MM.1S (cell line): ENCODE results near the gene CKLF.

Experiments
- DNase-seq: peaks from one replicate; pipeline ENCODE4 v3.0.0-alpha.2; 2015
- H2AFZ ChIP-seq: fragments of 300-600 bp; sonication (generic); 2 replicates; pipeline ENCODE4 v1.6.0; 2016; ENCODE audit warnings: antibody characterized with exemption, low read length
- H3F3A ChIP-seq: fragments of 300-600 bp; sonication (generic); 2 replicates; pipeline ENCODE4 v1.6.1; 2016; ENCODE audit warnings: mild to moderate bottlenecking, antibody characterized with exemption, low read length, moderate library complexity, mixed read lengths; ENCODE audit not compliant: insufficient read depth
- H3K27ac ChIP-seq: fragments of 300-600 bp; sonication (generic); 2 replicates; pipeline ENCODE4 v1.5.1; 2016; ENCODE audit warnings: mild to moderate bottlenecking, low read length
- H3K27me3 ChIP-seq: fragments of 300-600 bp; sonication (generic); replicated peaks from 2 replicates; pipeline ENCODE4 v1.6.0; 2016; ENCODE audit warnings: low read length; ENCODE audit not compliant: insufficient read depth
- H3K36me3 ChIP-seq: fragments of 300-600 bp; sonication (generic); replicated peaks from 2 replicates; pipeline ENCODE4 v1.6.1; 2016; ENCODE audit warnings: mild to moderate bottlenecking, low read length, mixed read lengths; ENCODE audit not compliant: insufficient read depth
- H3K4me1 ChIP-seq: fragments of 300-600 bp; sonication (generic); 2 replicates; pipeline ENCODE4 v1.6.1; 2016; ENCODE audit warnings: low read length, mixed read lengths
- H3K4me2 ChIP-seq: fragments of 300-600 bp; sonication (generic); 2 replicates; pipeline ENCODE4 v1.6.0; 2016; ENCODE audit warnings: low read depth, low read length
- H3K4me3 ChIP-seq: fragments of 300-600 bp; sonication (generic); 2 replicates; pipeline ENCODE4 v1.5.1; 2016; ENCODE audit warnings: low read length, mixed read lengths
- H3K79me2 ChIP-seq: fragments of 300-600 bp; sonication (generic); 2 replicates; pipeline ENCODE4 v1.6.1; 2016; ENCODE audit warnings: mixed run types, low read length, mixed read lengths
- H3K9ac ChIP-seq: fragments of 300-600 bp; sonication (generic); 2 replicates; pipeline ENCODE4 v1.6.1; 2016; ENCODE audit warnings: low read length, mixed read lengths
- H3K9me2 ChIP-seq: fragments of 300-600 bp; sonication (generic); replicated peaks from 2 replicates; pipeline ENCODE4 v1.6.1; 2016; ENCODE audit warnings: mild to moderate bottlenecking, low read length, mixed read lengths; ENCODE audit not compliant: insufficient read depth
- H3K9me3 ChIP-seq: fragments of 300-600 bp; sonication (generic); replicated peaks from 2 replicates; pipeline ENCODE4 v1.6.1; 2016; ENCODE audit warnings: mild to moderate bottlenecking, low read length, mixed read lengths; ENCODE audit not compliant: insufficient read depth
- H4K20me1 ChIP-seq: fragments of 300-600 bp; sonication (generic); 2 replicates; pipeline ENCODE4 v1.6.1; 2016; ENCODE audit warnings: mild to moderate bottlenecking, low read length, moderate library complexity, mixed read lengths; ENCODE audit not compliant: insufficient read depth
- CTCF ChIP-seq: fragments of 300-600 bp; sonication (generic); IDR thresholded peaks from 2 replicates; pipeline ENCODE4 v1.5.1; 2016; ENCODE audit warnings: antibody characterized with exemption, low read length, mixed read lengths
- EZH2 ChIP-seq: fragments of 300-600 bp; sonication (generic); optimal IDR thresholded peaks from 2 replicates; pipeline ENCODE3; 2017; ENCODE audit warnings: low read depth, mild to moderate bottlenecking, antibody characterized with exemption, low read length, mixed read lengths
- EZH2phosphoT487 ChIP-seq: fragments of 300-600 bp; sonication (generic); IDR thresholded peaks from 2 replicates; pipeline ENCODE4 v1.6.1; 2018; ENCODE audit warnings: antibody characterized with exemption, low read length

CKLF gene

GRCh38 chr16:66551348-66551759 is 1.0 kb upstream of the CKLF start:
- Histone ChIP-seq H3K9ac (peak overlapping the region; percentile 74), H3K9me2 (no peaks in the 10 kb centered on the region), H4K20me1 (no peaks in the 10 kb centered on the region), H3F3A (peaks cover 36% of the 10 kb centered on the region), H3K36me3 (no peaks in the 10 kb centered on the region), H2AFZ (peak overlapping the region; percentile 47), H3K9me3 (no peaks in the 10 kb centered on the region), H3K4me1 (peaks cover 55% of the 10 kb centered on the region), H3K79me2 (peaks cover 40% of the 10 kb centered on the region), H3K4me2 (peak overlapping the region; percentile 86), H3K4me3 (peak overlapping the region; percentile 83), H3K27me3 (no peaks in the 10 kb centered on the region), H3K27ac (peak overlapping the region; percentile 81)
- no peak for TF ChIP-seq EZH2
- peak; percentile 43 for TF ChIP-seq CTCF
- peak; percentile 74 for DNase-seq

- Histone ChIP-seq H3K79me2 (peaks cover 44% of the 10 kb centered on the region), H3K4me2 (peak overlapping the region; percentile 86), H3K9me3 (no peaks in the 10 kb centered on the region), H3K9me2 (no peaks in the 10 kb centered on the region), H3K27me3 (no peaks in the 10 kb centered on the region), H3K4me1 (peaks cover 55% of the 10 kb centered on the region), H3K36me3 (no peaks in the 10 kb centered on the region), H2AFZ (peak overlapping the region; percentile 51), H3F3A (peaks cover 36% of the 10 kb centered on the region), H3K27ac (peak overlapping the region; percentile 81), H4K20me1 (no peaks in the 10 kb centered on the region), H3K4me3 (peak overlapping the region; percentile 83), H3K9ac (peak overlapping the region; percentile 74)
- no peak for TF ChIP-seq EZH2phosphoT487
- no peak for TF ChIP-seq CTCF
- no peak for TF ChIP-seq EZH2
- peak; percentile 23 for DNase-seq
Measured at GRCh38 chr16:66551788-66552285, 539 bp upstream of the CKLF start.

- Histone ChIP-seq H3F3A (peaks cover 36% of the 10 kb centered on the region), H3K4me2 (peak overlapping the region; percentile 86), H3K79me2 (peaks cover 58% of the 10 kb centered on the region), H3K9ac (peak overlapping the region; percentile 74), H3K27me3 (no peaks in the 10 kb centered on the region), H2AFZ (no peak overlapping the region), H3K4me1 (peaks cover 55% of the 10 kb centered on the region), H3K27ac (peak overlapping the region; percentile 81; the same call in 1 of the 2 replicates), H4K20me1 (0 out of 2 replicates have a peak, but pooled peaks cover 4% of the 10 kb centered on the region), H3K4me3 (peak overlapping the region; percentile 83), H3K9me2 (no peaks in the 10 kb centered on the region), H3K9me3 (no peaks in the 10 kb centered on the region), H3K36me3 (0 out of 2 replicates have a peak, but pooled peaks cover 3% of the 10 kb centered on the region)
- TF ChIP-seq EZH2phosphoT487 (no peak), EZH2 (no peak), CTCF (no peak)
- DNase-seq, result peak; percentile 50
Measured at GRCh38 chr16:66553223-66553622, 847 bp downstream of the CKLF start.
